Keratinocyte (primary cell): ENCODE measurements around the gene CALCR.

Source experiments
- CTCF ChIP-seq, 3 experiments: IDR thresholded peaks in 1 of 3; conservative IDR thresholded peaks in 1 of 3; optimal IDR thresholded peaks in 1 of 3; 2 replicates in 2 of 3; 3 replicates in 1 of 3; pipeline versions ENCODE3 to v1.5.1; 2011; ENCODE audit warnings: low read length in 3 of 3, mild to moderate bottlenecking in 3 of 3, moderate library complexity in 2 of 3, control low read depth in 1 of 3, inconsistent platforms in 1 of 3; ENCODE audit not compliant: insufficient read depth in 2 of 3; ENCODE audit errors: extremely low read depth in 1 of 3
- EZH2 ChIP-seq: IDR thresholded peaks from one replicate; pipeline ENCODE4 v1.6.1; 2012; ENCODE audit warnings: inconsistent platforms, mild to moderate bottlenecking, low read length, moderate library complexity

GRCh38 chr7:93620864-93621263, 46.3 kb upstream of the CALCR start:
- TF ChIP-seq CTCF (optimal IDR thresholded peaks at IDR 0.05 in 1 of 3, IDR thresholded peaks at IDR 0.05 in 1 of 3, conservative IDR thresholded peaks at IDR 0.05 in 1 of 3; ENCODE audit: extremely low read depth in 1 of 3, insufficient read depth in 2 of 3, low read length in 3 of 3) (no peak), EZH2 (no peak)
